Liver (tissue), 9 donors: ENCODE data around the gene WDR74. TPM values are rescaled to one million over a fixed set of nuclear protein-coding genes. Genes with fewer than 3 reads are reported as not detected.

Source experiments
- DNase-seq: peaks from one replicate; pipeline ENCODE4 v3.0.0-alpha.2; 2017; ENCODE audit warnings: low spot score
- H3K27ac ChIP-seq, 2 donors: one replicate each; pipeline ENCODE4 v1.7.0; 2013; ENCODE audit warnings: inconsistent platforms in 2 of 2, low read length in 2 of 2, control low read depth in 1 of 2, low read depth in 1 of 2, mild to moderate bottlenecking in 1 of 2
- H3K27me3 ChIP-seq, 4 donors: one replicate each; pipeline versions ENCODE4 v1.6.1 to v1.7.0; 2013; ENCODE audit warnings: low read length in 3 of 4, inconsistent platforms in 1 of 4, mild to moderate bottlenecking in 1 of 4, moderate library complexity in 1 of 4; ENCODE audit not compliant: control insufficient read depth in 4 of 4, insufficient read depth in 4 of 4
- H3K36me3 ChIP-seq, 4 donors: one replicate each; pipeline versions ENCODE4 v1.6.1 to v1.7.0; 2013; ENCODE audit warnings: low read length in 3 of 4, mild to moderate bottlenecking in 3 of 4, low read depth in 1 of 4, moderate library complexity in 1 of 4; ENCODE audit not compliant: control insufficient read depth in 4 of 4, insufficient read depth in 3 of 4
- H3K4me1 ChIP-seq, 4 donors: one replicate each; pipeline versions ENCODE4 v1.6.1 to v1.7.0; 2013; ENCODE audit warnings: low read length in 3 of 4, mild to moderate bottlenecking in 3 of 4, moderate library complexity in 1 of 4; ENCODE audit not compliant: control insufficient read depth in 4 of 4, insufficient read depth in 4 of 4
- H3K4me3 ChIP-seq, 3 donors: one replicate each; pipeline versions ENCODE4 v1.6.1 to v1.7.0; 2013; ENCODE audit warnings: low read length in 3 of 3, control low read depth in 1 of 3, low read depth in 1 of 3, mild to moderate bottlenecking in 1 of 3
- H3K9ac ChIP-seq, 2 donors: one replicate each; pipeline ENCODE4 v1.7.0; 2013; ENCODE audit warnings: low read length in 2 of 2, mild to moderate bottlenecking in 2 of 2, moderate library complexity in 2 of 2, control low read depth in 1 of 2, low read depth in 1 of 2
- H3K9me3 ChIP-seq, 4 donors: one replicate each; pipeline versions ENCODE4 v1.6.1 to v1.7.0; 2013; ENCODE audit warnings: low read length in 3 of 4; ENCODE audit not compliant: control insufficient read depth in 4 of 4
- CTCF ChIP-seq: fragments of 150-350 bp; IDR thresholded peaks from 2 replicates; pipeline ENCODE4 v1.5.1; 2017; ENCODE audit warnings: improper control_type of control experiment, low read depth, low read length; ENCODE audit not compliant: missing input control
- FOXA2 ChIP-seq: IDR thresholded peaks from 2 replicates; pipeline ENCODE4 v1.6.1; 2016; ENCODE audit warnings: antibody characterized with exemption
- HNF4G ChIP-seq: IDR thresholded peaks from 2 replicates; pipeline ENCODE4 v1.6.1; 2016; ENCODE audit warnings: antibody characterized with exemption
- REST ChIP-seq: IDR thresholded peaks from 2 replicates; pipeline ENCODE4 v1.6.1; 2016; ENCODE audit warnings: antibody characterized with exemption, mild to moderate bottlenecking
- RXRA ChIP-seq, 2 donors: IDR thresholded peaks; 2 replicates each; pipeline ENCODE4 v1.6.1; 2017 to 2018; ENCODE audit warnings: antibody characterized with exemption in 2 of 2, mild to moderate bottlenecking in 1 of 2
- SP1 ChIP-seq: IDR thresholded peaks from 2 replicates; pipeline ENCODE4 v1.6.1; 2018; ENCODE audit warnings: antibody characterized with exemption, mild to moderate bottlenecking
- YY1 ChIP-seq: IDR thresholded peaks from 2 replicates; pipeline ENCODE4 v1.6.1; 2016; ENCODE audit warnings: antibody characterized with exemption, mild to moderate bottlenecking
- ZBTB33 ChIP-seq: IDR thresholded peaks from 2 replicates; pipeline ENCODE4 v1.6.1; 2016; ENCODE audit warnings: antibody characterized with exemption
- WGBS: extraction: QIAGEN DNeasy Blood & Tissue Kit; methylation state at CpG from one replicate; pipeline ENCODE4 v1.1.7; 2013; 5-methylcytosine and 5-hydroxymethylcytosine counted together
- polyA plus RNA-seq, 2 donors: library from polyadenylated mRNA; stranded (reverse) in 1 of 2; unstranded in 1 of 2; fragments of 200-250 nt in 1 of 2; fragments of >200 nt in 1 of 2; fragmentation: Nextera tagmentation in 1 of 2; extraction: Ambion mirVana in 1 of 2; gene quantifications; one replicate each; pipeline versions ENCODE4 v1.2.1 to v1.2.3, GENCODE V29; 2013 to 2015
- total RNA-seq, 2 donors: library from RNA; depleted of rRNA; stranded (reverse); fragments of >200 nt; gene quantifications; one replicate each; pipeline ENCODE4 v1.2.3, GENCODE V29; 2014
- donor health status: healthy.
- donor health status: healthy.
- donor health status: healthy.
- donor health status: healthy.
- donor health status: healthy.

Gene WDR74
- total and polyA plus RNA-seq, 4 donors = 17.1 to 22.5 (median 20.5) TPM

- peak overlapping the region in 1 of 2 donors; percentile 13 for H3K9ac ChIP-seq
These were observed 32.7 kb downstream of the WDR74 start for GRCh38 chr11:62806611-62807121.

GRCh38 chr11:62805961-62806441 is 33.4 kb downstream of the WDR74 start:
- DNase-seq = no peak
- Histone ChIP-seq H3K36me3 (peaks cover 6 to 22% (median 14%) of the 10 kb centered on the region in 4 donors), H3K27me3 (no peaks in the 10 kb centered on the region), H3K27ac (peak overlapping the region; percentile 80 to 90), H3K4me3 (peak overlapping the region in 1 of 3 donors; percentile 50), H3K9ac (peak overlapping the region; percentile 49 to 76), H3K4me1 (peaks cover 0 to 27% (median 16%) of the 10 kb centered on the region in 4 donors), H3K9me3 (no peaks in the 10 kb centered on the region)
- TF ChIP-seq SP1 (no peak), REST (no peak), ZBTB33 (no peak), CTCF (no peak), YY1 (no peak), FOXA2 (no peak)
- WGBS = 46% methylated on average over 12 of the region's 12 CpGs

More at GRCh38 chr11:62806611-62807121, 32.7 kb downstream of the WDR74 start:
- Histone ChIP-seq H3K4me1 (peaks cover 0 to 27% (median 16%) of the 10 kb centered on the region in 4 donors), H3K4me3 (no peak overlapping the region), H3K27ac (peak overlapping the region; percentile 53 to 58), H3K27me3 (no peaks in the 10 kb centered on the region), H3K9me3 (no peaks in the 10 kb centered on the region), H3K36me3 (peaks cover 1 to 15% (median 8%) of the 10 kb centered on the region in 4 donors)
- DNase-seq = no peak
- TF ChIP-seq SP1 (peak; percentile 21), RXRA (IDR thresholded peaks at IDR 0.05) (no peak), ZBTB33 (no peak), FOXA2 (no peak), HNF4G (no peak), YY1 (no peak)
- WGBS = 61% methylated on average over 5 of the region's 5 CpGs
